ENCODE data around the gene CXCL5. TPM values are rescaled to one million over a fixed set of nuclear protein-coding genes. Genes with fewer than 3 reads are reported as not detected.

Gene CXCL5
- total and polyA plus RNA-seq, 2 of the 4 experiments (the other 2 are of a cell fraction) = 0.14 TPM; not detected in 1

DNA sequence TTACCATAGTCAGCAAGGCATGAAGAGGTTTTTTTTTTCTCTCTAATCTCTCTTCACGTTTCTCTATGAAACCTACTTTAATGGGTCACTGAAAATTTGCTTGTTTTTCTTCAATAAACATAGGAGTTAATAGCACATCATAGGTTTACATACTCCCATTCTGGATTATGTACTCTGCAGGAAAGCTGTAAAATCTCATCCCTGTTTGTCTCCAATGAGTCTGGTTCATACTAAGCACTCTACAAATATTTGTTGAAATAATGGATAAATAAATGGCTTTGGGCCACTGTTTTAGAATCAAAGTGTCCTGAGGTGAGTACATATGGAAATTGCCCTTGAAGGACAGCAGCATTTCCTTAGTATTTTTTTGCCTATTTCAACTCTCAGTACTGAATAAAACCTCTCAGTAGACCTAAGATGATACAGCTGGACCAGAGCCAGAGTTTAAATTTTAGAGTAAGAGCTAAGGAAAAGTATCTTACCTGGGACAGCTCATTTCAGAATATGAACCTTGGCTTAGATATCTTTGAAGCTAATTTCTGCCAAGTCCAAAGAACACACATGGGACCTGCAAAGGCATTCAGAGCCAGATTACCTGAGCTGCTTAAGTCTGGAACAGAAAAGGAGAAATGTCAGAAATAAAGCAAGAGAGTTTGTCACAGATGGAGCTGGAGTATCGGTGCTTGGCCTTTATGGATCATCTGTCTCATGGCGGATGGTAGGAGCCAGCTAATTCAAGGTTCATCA is 51.1 kb downstream of the CXCL5 start:
- no peaks in the 10 kb centered on the region for H3K79me1 ChIP-seq (ENCODE audit: low read depth in 1 of 2, low read length in 2 of 2)
- BruUV-seq (replicated peaks) = no TSS peak
- ChIA-PET CTCF (interaction anchor here (1.7 kb wide), 1 partner anchor 91 kb away, joined by 4 read pairs; the partner anchor contains the start of gene CXCL3), POLR2A (ENCODE audit: unreplicated experiment) (no interaction called here)
- no peak overlapping the region for H3K18ac ChIP-seq (ENCODE audit: low read depth, low read length)
- ATAC-seq (ENCODE audit: low read depth) (no peak), DNase-seq (no peak)
- H3K14ac ChIP-seq (replicated peaks; ENCODE audit: low read depth, low read length) = no peak overlapping the region
- no peak overlapping the region for H4K8ac ChIP-seq (ENCODE audit: low read depth in 2 of 2, low read length in 2 of 2)
- intact Hi-C loops (cut with micrococcal nuclease) = no loop called here
- H3K9me3 ChIP-seq (ENCODE audit: control insufficient read depth, insufficient read depth, low read length) = no peaks in the 10 kb centered on the region
- no peak overlapping the region for H3K4ac ChIP-seq (ENCODE audit: low read depth, low read length)
- no peak overlapping the region for H2BK15ac ChIP-seq (ENCODE audit: low read depth, low read length)
- H2AK5ac ChIP-seq (ENCODE audit: low read depth, low read length) = no peak overlapping the region
- WGBS, 2 experiments (ENCODE audit: extremely low coverage in 2 of 2, insufficient read length in 1 of 2) = no CpG with 5 or more reads among the region's 3 CpGs
- no peak overlapping the region for H2AFZ ChIP-seq (replicated peaks; ENCODE audit: low read length, poor library complexity)
- no peak overlapping the region for H3K4me3 ChIP-seq (ENCODE audit: insufficient read depth, low read depth, low read length)
- no peaks in the 10 kb centered on the region for H3K9me1 ChIP-seq (ENCODE audit: insufficient read depth, low read length)
- no peak overlapping the region for H2BK120ac ChIP-seq (ENCODE audit: low read depth, low read length)
- dilution Hi-C loops (cut with HindIII; ENCODE audit: low sequenced_read_pairs, unreplicated experiment) = no loop called here
- no peak overlapping the region for H2BK5ac ChIP-seq (ENCODE audit: low read depth, low read length, poor library complexity, severe bottlenecking)
- no peak overlapping the region for H3K23ac ChIP-seq (ENCODE audit: low read depth, low read length)
- H4K5ac ChIP-seq (ENCODE audit: low read depth, low read length) = no peak overlapping the region
- no peak overlapping the region for H2BK20ac ChIP-seq (ENCODE audit: low read depth, low read length)
- H4K91ac ChIP-seq (ENCODE audit: insufficient read depth, low read depth, low read length) = no peak overlapping the region
- no peak overlapping the region for H3K9ac ChIP-seq (ENCODE audit: low read depth, low read length)
- H3K27ac ChIP-seq (ENCODE audit: insufficient read depth, low read length) = no peak overlapping the region
- peaks cover 39% of the 10 kb centered on the region for H3K27me3 ChIP-seq (ENCODE audit: control insufficient read depth, insufficient read depth, low read length)
- H2AK9ac ChIP-seq (replicated peaks; ENCODE audit: low read depth, low read length, poor library complexity) = no peak overlapping the region
- H3K4me1 ChIP-seq (ENCODE audit: control insufficient read depth, insufficient read depth, low read length) = no peaks in the 10 kb centered on the region
- no peak overlapping the region for H3K4me2 ChIP-seq (ENCODE audit: low read depth, low read length)
- no peaks in the 10 kb centered on the region for H4K20me1 ChIP-seq (ENCODE audit: insufficient read depth, low read length)
- TF ChIP-seq, protein P1, sequence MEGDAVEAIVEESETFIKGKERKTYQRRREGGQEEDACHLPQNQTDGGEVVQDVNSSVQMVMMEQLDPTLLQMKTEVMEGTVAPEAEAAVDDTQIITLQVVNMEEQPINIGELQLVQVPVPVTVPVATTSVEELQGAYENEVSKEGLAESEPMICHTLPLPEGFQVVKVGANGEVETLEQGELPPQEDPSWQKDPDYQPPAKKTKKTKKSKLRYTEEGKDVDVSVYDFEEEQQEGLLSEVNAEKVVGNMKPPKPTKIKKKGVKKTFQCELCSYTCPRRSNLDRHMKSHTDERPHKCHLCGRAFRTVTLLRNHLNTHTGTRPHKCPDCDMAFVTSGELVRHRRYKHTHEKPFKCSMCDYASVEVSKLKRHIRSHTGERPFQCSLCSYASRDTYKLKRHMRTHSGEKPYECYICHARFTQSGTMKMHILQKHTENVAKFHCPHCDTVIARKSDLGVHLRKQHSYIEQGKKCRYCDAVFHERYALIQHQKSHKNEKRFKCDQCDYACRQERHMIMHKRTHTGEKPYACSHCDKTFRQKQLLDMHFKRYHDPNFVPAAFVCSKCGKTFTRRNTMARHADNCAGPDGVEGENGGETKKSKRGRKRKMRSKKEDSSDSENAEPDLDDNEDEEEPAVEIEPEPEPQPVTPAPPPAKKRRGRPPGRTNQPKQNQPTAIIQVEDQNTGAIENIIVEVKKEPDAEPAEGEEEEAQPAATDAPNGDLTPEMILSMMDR (conservative IDR thresholded peaks at IDR 0.05; ENCODE audit: low read depth, low read length) = no peak
- TF ChIP-seq, protein P2, sequence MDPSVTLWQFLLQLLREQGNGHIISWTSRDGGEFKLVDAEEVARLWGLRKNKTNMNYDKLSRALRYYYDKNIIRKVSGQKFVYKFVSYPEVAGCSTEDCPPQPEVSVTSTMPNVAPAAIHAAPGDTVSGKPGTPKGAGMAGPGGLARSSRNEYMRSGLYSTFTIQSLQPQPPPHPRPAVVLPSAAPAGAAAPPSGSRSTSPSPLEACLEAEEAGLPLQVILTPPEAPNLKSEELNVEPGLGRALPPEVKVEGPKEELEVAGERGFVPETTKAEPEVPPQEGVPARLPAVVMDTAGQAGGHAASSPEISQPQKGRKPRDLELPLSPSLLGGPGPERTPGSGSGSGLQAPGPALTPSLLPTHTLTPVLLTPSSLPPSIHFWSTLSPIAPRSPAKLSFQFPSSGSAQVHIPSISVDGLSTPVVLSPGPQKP (IDR thresholded peaks at IDR 0.05; ENCODE audit: borderline replicate concordance, low read depth, low read length) = no peak
- TF ChIP-seq RAD21 (IDR thresholded peaks at IDR 0.05; ENCODE audit: low read length) = no peak
- TF ChIP-seq MAZ (IDR thresholded peaks at IDR 0.05; ENCODE audit: borderline replicate concordance, low read depth, low read length) = no peak
- TF ChIP-seq MXI1 (IDR thresholded peaks at IDR 0.05; ENCODE audit: borderline replicate concordance, low read depth, low read length) = no peak
- TF ChIP-seq RCOR1 (IDR thresholded peaks at IDR 0.05; ENCODE audit: insufficient replicate concordance, low read length) = no peak
- no peak for TF ChIP-seq BHLHE40 (IDR thresholded peaks at IDR 0.05; ENCODE audit: low read depth, low read length)
- no peak for TF ChIP-seq NFE2L2 (IDR thresholded peaks at IDR 0.05; ENCODE audit: low read depth, low read length)
- no peak for TF ChIP-seq MAFK (IDR thresholded peaks at IDR 0.05; ENCODE audit: low read depth, low read length)
- TF ChIP-seq CHD1 (IDR thresholded peaks at IDR 0.05; ENCODE audit: low read depth, low read length) = no peak
- TF ChIP-seq, protein P3, sequence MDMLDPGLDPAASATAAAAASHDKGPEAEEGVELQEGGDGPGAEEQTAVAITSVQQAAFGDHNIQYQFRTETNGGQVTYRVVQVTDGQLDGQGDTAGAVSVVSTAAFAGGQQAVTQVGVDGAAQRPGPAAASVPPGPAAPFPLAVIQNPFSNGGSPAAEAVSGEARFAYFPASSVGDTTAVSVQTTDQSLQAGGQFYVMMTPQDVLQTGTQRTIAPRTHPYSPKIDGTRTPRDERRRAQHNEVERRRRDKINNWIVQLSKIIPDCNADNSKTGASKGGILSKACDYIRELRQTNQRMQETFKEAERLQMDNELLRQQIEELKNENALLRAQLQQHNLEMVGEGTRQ (IDR thresholded peaks at IDR 0.05; ENCODE audit: low read depth, low read length) = no peak
- no peak for TF ChIP-seq SMC3 (IDR thresholded peaks at IDR 0.05; ENCODE audit: low read depth, low read length)
- TF ChIP-seq CEBPB (IDR thresholded peaks at IDR 0.05; ENCODE audit: low read depth, low read length) = no peak
- no peak for TF ChIP-seq FOS (IDR thresholded peaks at IDR 0.05; ENCODE audit: low read depth, low read length)
- TF ChIP-seq RFX5 (IDR thresholded peaks at IDR 0.05; ENCODE audit: low read depth, low read length) = no peak
- no peak for TF ChIP-seq POLR2A (IDR thresholded peaks at IDR 0.05; ENCODE audit: low read depth, low read length)
- no peaks in the 10 kb centered on the region for H3K36me3 ChIP-seq (ENCODE audit: control insufficient read depth, insufficient read depth, low read length)
- in situ Hi-C loops (cut with MboI; ENCODE audit: low sequenced_read_pairs) = no loop called here
- H3K56ac ChIP-seq (ENCODE audit: extremely low read depth, insufficient read depth, low read length) = no peak overlapping the region
